ENCODE measurements around the gene C3orf80.
"Not testable (repeated sequence)": the region's sequence is repeated elsewhere in the genome, so short reads cannot be mapped to it uniquely, and the experiment has no call there.

Gene C3orf80

GRCh38 chr3:160225176-160226025 lies at the start of gene C3orf80:
TSS of gene C3orf80 (plus strand) at chr3:160225422. CDS start at chr3:160225636, 214 bp downstream.
- peak in 34 of 56 donors; percentile 12 to 72 (median 38) for DNase-seq

- no peak for DNase-seq
Observed at GRCh38 chr3:160176923-160177322, 48.3 kb upstream of the C3orf80 start.

GRCh38 chr3:160178661-160179060 lies 46.6 kb upstream of the C3orf80 start:
- not testable (repeated sequence) for DNase-seq

GRCh38 chr3:160179403-160179802 lies 45.8 kb upstream of the C3orf80 start:
- DNase-seq, result not testable (repeated sequence)

- DNase-seq, result no peak
Observed at GRCh38 chr3:160179906-160180305, 45.3 kb upstream of the C3orf80 start.

GRCh38 chr3:160180581-160181216 lies 44.5 kb upstream of the C3orf80 start:
- no peak for DNase-seq

GRCh38 chr3:160183345-160184076 lies 41.7 kb upstream of the C3orf80 start:
- DNase-seq, result no peak

GRCh38 chr3:160184655-160185054 lies 40.6 kb upstream of the C3orf80 start:
- DNase-seq, result no peak

- DNase-seq, result no peak
Observed at GRCh38 chr3:160185751-160186150, 39.5 kb upstream of the C3orf80 start.

GRCh38 chr3:160187288-160187687 lies 37.9 kb upstream of the C3orf80 start:
- DNase-seq, result no peak

GRCh38 chr3:160192310-160193029 lies 32.8 kb upstream of the C3orf80 start:
- DNase-seq, result no peak

- no peak for DNase-seq
Observed at GRCh38 chr3:160193644-160194192, 31.5 kb upstream of the C3orf80 start.

- no peak for DNase-seq
Observed at GRCh38 chr3:160194438-160194837, 30.8 kb upstream of the C3orf80 start.

GRCh38 chr3:160195106-160195505 lies 30.1 kb upstream of the C3orf80 start:
- DNase-seq, result no peak

- DNase-seq, result no peak
Observed at GRCh38 chr3:160196511-160197104, 28.6 kb upstream of the C3orf80 start.

- DNase-seq, result no peak
Observed at GRCh38 chr3:160199108-160199507, 26.1 kb upstream of the C3orf80 start.

GRCh38 chr3:160200353-160200752 lies 24.9 kb upstream of the C3orf80 start:
- DNase-seq, result no peak

- DNase-seq, result not testable (repeated sequence)
Observed at GRCh38 chr3:160204396-160205011, 20.7 kb upstream of the C3orf80 start.

GRCh38 chr3:160205606-160206005 lies 19.6 kb upstream of the C3orf80 start:
- no peak for DNase-seq

- no peak for DNase-seq
Observed at GRCh38 chr3:160210341-160210740, 14.9 kb upstream of the C3orf80 start.

All from amygdala (tissue), 56 donors.